Measurements from ENCODE around the gene RPLP2. TPM values are rescaled to one million over a fixed set of nuclear protein-coding genes. Genes with fewer than 3 reads are reported as not detected.

Gene RPLP2
- total RNA-seq, 1 donor from 2014 or later: 1,900 TPM

- intact Hi-C loops (cut with micrococcal nuclease): no loop called here
These were observed 12.0 kb downstream of the RPLP2 start for GRCh38 chr11:821512-822371.

GRCh38 chr11:823441-824291 lies 13.9 kb downstream of the RPLP2 start:
- intact Hi-C loops (cut with micrococcal nuclease): no loop called here

- intact Hi-C loops (cut with micrococcal nuclease): no loop called here
These were observed 14.6 kb downstream of the RPLP2 start for GRCh38 chr11:824292-824880.

GRCh38 chr11:824942-825341 lies 15.2 kb downstream of the RPLP2 start:
- intact Hi-C loops (cut with micrococcal nuclease): no loop called here

- intact Hi-C loops (cut with micrococcal nuclease): no loop called here
These were observed 15.8 kb downstream of the RPLP2 start for GRCh38 chr11:825366-826226.

- intact Hi-C loops (cut with micrococcal nuclease): no loop called here
These were observed 16.5 kb downstream of the RPLP2 start for GRCh38 chr11:826227-826621.

GRCh38 chr11:826836-827145 lies 17.0 kb downstream of the RPLP2 start:
- intact Hi-C loops (cut with micrococcal nuclease): no loop called here

GRCh38 chr11:827146-827896 lies 17.6 kb downstream of the RPLP2 start:
- intact Hi-C loops (cut with micrococcal nuclease): no loop called here

GRCh38 chr11:827897-828192 lies 18.1 kb downstream of the RPLP2 start, which contains the start of gene CRACR2B:
TSS of gene CRACR2B (plus strand) at chr11:827919. CDS start at chr11:828608, 689 bp downstream.
- intact Hi-C loops (cut with micrococcal nuclease): no loop called here

- intact Hi-C loops (cut with micrococcal nuclease): no loop called here
These were observed 18.9 kb downstream of the RPLP2 start for GRCh38 chr11:828506-829175.

- intact Hi-C loops (cut with micrococcal nuclease): no loop called here
These were observed 19.5 kb downstream of the RPLP2 start for GRCh38 chr11:829176-829846.

GRCh38 chr11:829847-830294 lies 20.1 kb downstream of the RPLP2 start:
- intact Hi-C loops (cut with micrococcal nuclease): loop anchor here (1.0 kb wide), 1 partner anchor 10 kb away; no protein-coding TSS in a partner anchor

- intact Hi-C loops (cut with micrococcal nuclease): loop anchor here (1.0 kb wide), 1 partner anchor 10 kb away; no protein-coding TSS in a partner anchor
These were observed 20.7 kb downstream of the RPLP2 start for GRCh38 chr11:830295-831117.

- intact Hi-C loops (cut with micrococcal nuclease): no loop called here
These were observed 21.5 kb downstream of the RPLP2 start for GRCh38 chr11:831118-831864.

GRCh38 chr11:831961-832528 lies 22.3 kb downstream of the RPLP2 start:
- intact Hi-C loops (cut with micrococcal nuclease): loop anchor here (1.0 kb wide), 1 partner anchor 10 kb away; the partner anchor contains the start of genes POLR2L and TSPAN4

- intact Hi-C loops (cut with micrococcal nuclease): loop anchor here (1.0 kb wide), 1 partner anchor 10 kb away; the partner anchor contains the start of genes POLR2L and TSPAN4
These were observed 22.9 kb downstream of the RPLP2 start, which contains the start of gene CD151 for GRCh38 chr11:832529-833113. TSS of gene CD151 (plus strand) at chr11:832952. CDS start at chr11:836070, 3,118 bp downstream.

Data from T-helper 1 cell treated with Interleukin-12 subunit alpha and Interleukin-12 subunit beta and Interleukin-4 antibody, amounts not matched to agents 30 ng/mL and 1 ng/mL, for 36 hours (primary cell).